ENCODE results near the gene PPM1A. TPM values are rescaled to one million over a fixed set of nuclear protein-coding genes. Genes with fewer than 3 reads are reported as not detected.

PPM1A gene
- total and polyA plus RNA-seq, 2 of the 8 experiments (the other 6 are each of a cell fraction or from before 2014, with no cell fraction given): 14.0 to 51.2 TPM

- Histone ChIP-seq H3K79me1 (ENCODE audit: low read depth, low read length) (no peaks in the 10 kb centered on the region), H2BK20ac (ENCODE audit: low read length) (no peak overlapping the region), H2AK5ac (ENCODE audit: low read depth, low read length) (no peak overlapping the region), H2BK120ac (replicated peaks; ENCODE audit: low read depth, low read length) (no peak overlapping the region), H3K27ac (ENCODE audit: low read depth, low read length) (no peak overlapping the region), H3K36me3 (ENCODE audit: control insufficient read depth in 2 of 4, insufficient read depth in 4 of 4, low read length in 3 of 4) (peaks cover 0 to 2% (median 0%) of the 10 kb centered on the region in 4 experiments; a peak in 1 of 8 replicates), H2BK15ac (ENCODE audit: low read length) (no peak overlapping the region), H3K23ac (ENCODE audit: insufficient read length) (no peak overlapping the region), H4K20me1 (replicated peaks in 1 of 2; ENCODE audit: control insufficient read depth in 1 of 2, insufficient read depth in 2 of 2, low read length in 2 of 2) (no peaks in the 10 kb centered on the region), H3K23me2 (ENCODE audit: low read depth, low read length) (no peaks in the 10 kb centered on the region), H3K4me3 (ENCODE audit: extremely low read depth in 1 of 4, insufficient read depth in 2 of 4, low read depth in 3 of 4, low read length in 4 of 4) (no peak overlapping the region), H2AFZ (ENCODE audit: low read length) (no peak overlapping the region), H3K56ac (replicated peaks; ENCODE audit: insufficient read length, low read depth, low read length) (no peak overlapping the region), H4K5ac (ENCODE audit: insufficient read length, low read depth, low read length) (no peak overlapping the region), H3K18ac (ENCODE audit: extremely low read depth, low read length) (no peak overlapping the region), H3K79me2 (ENCODE audit: control insufficient read depth in 1 of 2, insufficient read depth in 2 of 2, low read length in 2 of 2) (no peaks in the 10 kb centered on the region), H3K4me2 (ENCODE audit: insufficient read depth in 1 of 2, low read depth in 2 of 2, low read length in 2 of 2) (no peak overlapping the region), H3K9me3 (ENCODE audit: insufficient read depth in 2 of 2, low read depth in 1 of 2, low read length in 1 of 2) (no peaks in the 10 kb centered on the region), H3K9ac (replicated peaks in 1 of 4; ENCODE audit: extremely low read depth in 1 of 4, low read depth in 3 of 4, low read length in 3 of 4) (no peak overlapping the region), H3K4me1 (replicated peaks in 1 of 4; ENCODE audit: control insufficient read depth in 3 of 4, insufficient read depth in 4 of 4, low read length in 3 of 4) (peaks cover 6 to 11% (median 10%) of the 10 kb centered on the region in 4 experiments), H4K91ac (replicated peaks; ENCODE audit: insufficient read length, low read length) (no peak overlapping the region), H3K14ac (ENCODE audit: insufficient read length) (no peak overlapping the region), H2BK5ac (ENCODE audit: low read depth, low read length) (no peak overlapping the region), H4K8ac (ENCODE audit: extremely low read depth, insufficient read depth, low read length) (no peak overlapping the region), H3K4ac (replicated peaks; ENCODE audit: insufficient read length, low read depth, low read length) (no peak overlapping the region), H3K27me3 (replicated peaks in 1 of 4; ENCODE audit: control insufficient read depth in 3 of 4, extremely low read depth in 1 of 4, insufficient read depth in 3 of 4, low read length in 3 of 4) (no peaks in the 10 kb centered on the region), H2BK12ac (ENCODE audit: low read depth, low read length) (no peak overlapping the region)
- FAIRE-seq (peak; percentile 52), DNase-seq (ENCODE audit: low read depth in 1 of 2, low spot score in 2 of 2) (no peak)
- ChIA-PET CTCF (ENCODE audit: partially characterized antibody) (interaction anchor here (3.0 to 3.1 kb wide), 3 partner anchors 26 to 36 kb away, joined by 7 to 12 read pairs (median 9); no protein-coding TSS in a partner anchor), POLR2A (ENCODE audit: partially characterized antibody) (interaction anchor here (0.8 to 1.0 kb wide), 2 partner anchors 8 to 16 kb away, joined by 3 to 4 read pairs; no protein-coding TSS in a partner anchor)
- WGBS, 2 experiments (ENCODE audit: extremely low coverage in 1 of 2, insufficient coverage in 1 of 2, insufficient read length in 1 of 2, insufficient replicate concordance in 2 of 2, low coverage in 1 of 2, low lambda C conversion rate in 2 of 2, missing lambda C conversion rate in 1 of 2): 83% methylated on average over 5 of the region's 5 CpGs; no CpG with 5 or more reads in 1 of the 2 experiments
- TF ChIP-seq CBX5 (IDR thresholded peaks at IDR 0.05; ENCODE audit: low read depth, low read length) (no peak), POLR2AphosphoS5 (IDR thresholded peaks at IDR 0.05; ENCODE audit: low read depth, low read length) (no peak), SP2 (IDR thresholded peaks at IDR 0.05; ENCODE audit: low read length) (no peak), MAFK (IDR thresholded peaks at IDR 0.05; ENCODE audit: low read depth, low read length) (no peak), CREB1 (IDR thresholded peaks at IDR 0.05) (no peak)
These were observed 52.7 kb downstream of the PPM1A start for GRCh38 chr14:60301685-60302084.

Data from H1 (cell line).